GM12878 (cell line): ENCODE data around the gene LPCAT4. TPM values are rescaled to one million over a fixed set of nuclear protein-coding genes. Genes with fewer than 3 reads are reported as not detected.

Experiments
- ESRRA ChIP-seq: IDR thresholded peaks from 2 replicates; pipeline ENCODE4 v1.6.1; 2012; ENCODE audit warnings: mild to moderate bottlenecking, low read length, improper control_type of control experiment
- FOS ChIP-seq: IDR thresholded peaks from 3 replicates; pipeline ENCODE4 v1.6.1; 2011; ENCODE audit warnings: borderline replicate concordance; ENCODE audit not compliant: insufficient read length; ENCODE audit errors: extremely low read depth
- HDAC6 ChIP-seq: fragments of 200-600 bp; sonication (generic); IDR thresholded peaks from one replicate; pipeline ENCODE4 v1.8.0; 2017; ENCODE audit warnings: antibody characterized with exemption; ENCODE audit not compliant: unreplicated experiment
- IKZF2 ChIP-seq, 2 experiments: fragments of 450-650 bp; IDR thresholded peaks; 2 replicates each; pipeline ENCODE4 v1.6.1; 2017; ENCODE audit warnings: mild to moderate bottlenecking in 2 of 2, moderate library complexity in 2 of 2
- MTA3 ChIP-seq: IDR thresholded peaks from 2 replicates; pipeline ENCODE4 v1.6.1; 2012; ENCODE audit warnings: low read length, inconsistent platforms, borderline replicate concordance
- NKRF ChIP-seq: fragments of 450-650 bp; conservative IDR thresholded peaks from 2 replicates; pipeline ENCODE4 v1.6.1; 2017; ENCODE audit warnings: mild to moderate bottlenecking, moderate library complexity
- REST ChIP-seq: IDR thresholded peaks from 2 replicates; pipeline ENCODE4 v1.6.1; 2012; ENCODE audit warnings: mild to moderate bottlenecking, low read depth, low read length
- TCF12 ChIP-seq: IDR thresholded peaks from 2 replicates; pipeline ENCODE4 v1.6.1; 2011; ENCODE audit warnings: low read depth, mild to moderate bottlenecking, low read length
- TCF3 ChIP-seq: IDR thresholded peaks from 2 replicates; pipeline ENCODE4 v1.6.1; 2012; ENCODE audit warnings: low read depth, mild to moderate bottlenecking, low read length, borderline replicate concordance; ENCODE audit not compliant: insufficient read depth
- YBX1 ChIP-seq: fragments of 450-650 bp; IDR thresholded peaks from 2 replicates; pipeline ENCODE4 v1.6.1; 2016; ENCODE audit warnings: antibody characterized with exemption
- ZBTB40 ChIP-seq: fragments of 450-650 bp; IDR thresholded peaks from 2 replicates; pipeline ENCODE4 v1.6.1; 2016; ENCODE audit warnings: mild to moderate bottlenecking, moderate library complexity, borderline replicate concordance
- ZNF207 ChIP-seq: fragments of 450-650 bp; IDR thresholded peaks from 2 replicates; pipeline ENCODE4 v1.6.1; 2014; ENCODE audit warnings: antibody characterized with exemption, mild to moderate bottlenecking, borderline replicate concordance
- ZNF217 ChIP-seq: fragments of 450-650 bp; IDR thresholded peaks from 2 replicates; pipeline ENCODE4 v1.6.1; 2017; ENCODE audit warnings: antibody characterized with exemption, mild to moderate bottlenecking
- ZNF687 ChIP-seq: fragments of 450-650 bp; IDR thresholded peaks from 2 replicates; pipeline ENCODE4 v1.6.1; 2017; ENCODE audit warnings: mild to moderate bottlenecking, moderate library complexity
- polyA plus RNA-seq, 11 experiments: library from polyadenylated mRNA; depleted of rRNA in 4 of 11; unstranded in 6 of 11; stranded (reverse) in 5 of 11; fragments of >200 nt; fragmentation: Nextera tagmentation in 4 of 11; fragmentation: Illumina TruSeq in 1 of 11; extraction: Ambion mirVana in 4 of 11; extraction: Trizol in 1 of 11; gene quantifications; 1 replicate in 1 of 11; 2 replicates in 10 of 11; pipeline versions ENCODE4 v1.2.1 to v1.2.3, GENCODE V29; 2011 to 2016; ENCODE audit warnings: inconsistent platforms in 2 of 11, missing spikeins in 2 of 11, low read depth in 1 of 11
- total RNA-seq, 4 experiments: library from RNA; depleted of rRNA in 3 of 4; stranded (reverse); fragments of >200 nt in 3 of 4; fragmentation: Illumina TruSeq in 1 of 4; extraction: Trizol in 1 of 4; gene quantifications; 2 replicates each; pipeline versions ENCODE4 v1.2.1 to v1.2.3, GENCODE V29; 2013 to 2021

The LPCAT4 gene
- total and polyA plus RNA-seq, 10 of the 15 experiments (the other 5 are each of a cell fraction or from before 2014, with no cell fraction given): 14.4 to 57.2 (median 33.0) TPM

GRCh38 chr15:34367101-34368081, at the start of gene LPCAT4 (continued):
- peak; percentile 82 for TF ChIP-seq NKRF
- TF ChIP-seq FOS: no peak
- peak; percentile 51 for TF ChIP-seq HDAC6
- 0 out of 2 replicates have a peak, but pooled peaks have one; percentile 18 for TF ChIP-seq ZNF687
- no peak; the same call in 1 of the 2 replicates for TF ChIP-seq MTA3
- TF ChIP-seq IKZF2 (IDR thresholded peaks at IDR 0.05): peak; percentile 79 to 83
- peak; percentile 59; the same call in 1 of the 2 replicates for TF ChIP-seq ZNF217
- peak; percentile 96 for TF ChIP-seq ZNF207
- TF ChIP-seq ZBTB40: 0 out of 2 replicates have a peak, but pooled peaks have one; percentile 22
- TF ChIP-seq REST: no peak
- no peak for TF ChIP-seq YBX1
- TF ChIP-seq ESRRA: no peak
- TF ChIP-seq TCF3: peak; percentile 74; the same call in 1 of the 2 replicates
- TF ChIP-seq TCF12: no peak
